ENCODE results near the gene MOCS3. TPM values are rescaled to one million over a fixed set of nuclear protein-coding genes. Genes with fewer than 3 reads are reported as not detected.

Gene MOCS3
- total RNA-seq, 2 experiments from 2014 or later = 7.8 TPM

DNA sequence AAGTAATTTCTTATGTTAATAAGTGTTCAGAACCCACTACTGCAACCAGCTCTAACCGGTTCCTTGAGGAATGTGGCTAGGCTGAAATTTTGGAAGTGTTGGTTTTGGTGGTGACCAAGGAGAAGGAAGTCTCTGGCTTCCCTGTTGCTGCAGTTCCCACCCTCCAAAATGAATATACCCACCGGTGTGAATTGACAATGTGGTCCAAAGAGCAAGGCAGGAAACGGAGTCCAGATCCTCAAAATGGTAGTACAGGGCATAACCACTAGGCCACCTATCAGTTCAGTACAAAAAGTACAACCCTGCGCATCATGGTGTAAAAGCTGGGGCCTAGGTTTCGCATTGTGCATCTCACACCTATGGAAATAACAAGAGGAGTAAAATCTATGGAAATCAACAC is 30.1 kb upstream of the MOCS3 start:
- peak overlapping the region; percentile 87 for H3K4me3 Mint-ChIP-seq
- H3K27ac Mint-ChIP-seq = peak overlapping the region; percentile 38
- no peak for DNase-seq
- H3K9me3 Mint-ChIP-seq = no peaks in the 10 kb centered on the region
- H3K36me3 Mint-ChIP-seq = peaks cover 65% of the 10 kb centered on the region
- peaks cover 57% of the 10 kb centered on the region for H3K4me1 Mint-ChIP-seq
- no peaks in the 10 kb centered on the region for H3K27me3 Mint-ChIP-seq

DNA sequence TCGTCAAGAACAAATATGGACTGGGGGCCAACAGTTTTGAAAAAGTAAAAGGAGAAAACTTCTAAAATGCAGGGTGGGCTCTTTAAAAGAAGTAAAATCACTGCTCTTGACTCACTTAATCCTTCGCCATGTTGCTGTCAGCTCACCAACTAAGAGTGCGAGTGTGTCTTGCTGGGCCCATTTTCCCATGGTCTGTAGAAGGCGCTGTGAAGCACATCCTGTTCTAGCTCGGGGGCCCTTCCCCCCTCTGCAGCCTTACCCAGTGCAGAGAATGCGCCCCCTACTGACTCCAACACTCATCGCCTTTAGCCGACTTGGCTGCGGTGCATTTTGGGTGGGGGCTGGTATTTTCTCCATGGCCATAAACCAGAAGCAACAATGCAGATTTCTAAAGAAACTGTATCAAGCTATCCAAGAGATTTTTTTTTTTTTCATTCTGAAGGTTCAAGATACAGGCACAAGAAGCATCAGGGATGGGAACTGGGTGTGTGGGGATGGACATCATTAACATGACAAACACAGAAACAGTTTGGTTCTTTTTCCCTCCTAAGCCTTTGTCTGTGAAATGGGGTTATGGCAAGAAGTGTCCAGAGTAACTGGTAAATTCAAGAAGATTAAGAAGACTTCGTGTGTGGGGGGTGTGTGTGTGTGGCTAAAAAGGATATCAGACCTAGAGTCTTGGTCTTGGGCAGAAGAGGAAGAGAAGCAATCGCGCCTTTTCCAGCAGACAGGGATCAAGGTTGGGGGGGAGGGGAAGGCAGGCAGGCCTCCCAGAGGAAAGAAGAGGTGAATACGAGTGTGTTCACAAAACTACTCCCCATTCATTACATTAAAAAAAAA is 29.1 kb upstream of the MOCS3 start:
- peaks cover 52% of the 10 kb centered on the region for H3K4me1 Mint-ChIP-seq
- H3K9me3 Mint-ChIP-seq = no peaks in the 10 kb centered on the region
- H3K4me3 Mint-ChIP-seq = peak overlapping the region; percentile 87
- no peaks in the 10 kb centered on the region for H3K27me3 Mint-ChIP-seq
- DNase-seq = peak; percentile 92
- H3K27ac Mint-ChIP-seq = peak overlapping the region; percentile 88
- H3K36me3 Mint-ChIP-seq = peaks cover 61% of the 10 kb centered on the region

DNA sequence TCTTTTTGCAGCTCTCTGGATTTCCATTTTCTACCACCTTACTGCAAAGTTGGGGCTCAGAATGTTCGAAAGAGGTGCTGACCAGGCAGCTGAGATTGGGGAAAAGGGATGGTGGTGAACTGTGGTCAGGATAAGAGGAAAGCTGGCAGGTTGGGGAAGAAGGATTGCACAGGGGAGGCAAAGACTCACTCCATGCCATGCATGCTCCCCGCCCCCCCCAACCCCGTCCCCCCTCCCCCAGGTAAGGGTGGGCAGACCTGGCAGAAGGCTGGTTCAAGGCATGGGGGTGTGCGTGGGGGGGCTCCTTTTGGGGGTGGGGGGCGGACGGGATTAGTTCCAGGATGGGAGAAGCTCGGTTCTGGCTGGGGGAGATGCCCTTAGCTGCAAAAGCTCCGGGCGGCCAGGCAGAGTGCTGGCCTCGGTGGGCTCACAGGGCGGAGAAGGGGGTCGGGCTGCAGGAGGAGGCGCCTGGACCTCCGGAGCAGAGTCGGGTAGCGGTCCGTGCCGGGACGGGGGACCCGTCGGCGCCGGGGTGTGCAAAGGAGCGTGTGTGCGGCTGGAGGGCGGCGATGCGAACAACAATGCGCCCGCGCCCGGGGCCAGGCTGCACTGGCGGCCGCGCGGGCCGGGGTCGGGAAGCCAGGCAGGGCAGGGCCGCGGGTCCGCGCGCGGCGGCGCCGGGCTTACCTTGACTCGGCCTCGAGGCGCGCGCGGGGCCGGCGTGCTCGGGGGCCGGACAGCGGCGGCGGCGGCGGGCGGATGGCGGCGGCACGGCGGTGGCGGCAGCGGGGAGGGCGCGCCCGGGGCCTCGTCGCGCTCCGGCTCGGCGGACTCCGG is 28.3 kb upstream of the MOCS3 start:
- Mint-ChIP-seq H3K9me3 (no peaks in the 10 kb centered on the region), H3K4me1 (peaks cover 45% of the 10 kb centered on the region), H3K27me3 (no peaks in the 10 kb centered on the region), H3K36me3 (peaks cover 55% of the 10 kb centered on the region), H3K4me3 (peak overlapping the region; percentile 87), H3K27ac (peak overlapping the region; percentile 92)
- peak; percentile 42 for DNase-seq

DNA sequence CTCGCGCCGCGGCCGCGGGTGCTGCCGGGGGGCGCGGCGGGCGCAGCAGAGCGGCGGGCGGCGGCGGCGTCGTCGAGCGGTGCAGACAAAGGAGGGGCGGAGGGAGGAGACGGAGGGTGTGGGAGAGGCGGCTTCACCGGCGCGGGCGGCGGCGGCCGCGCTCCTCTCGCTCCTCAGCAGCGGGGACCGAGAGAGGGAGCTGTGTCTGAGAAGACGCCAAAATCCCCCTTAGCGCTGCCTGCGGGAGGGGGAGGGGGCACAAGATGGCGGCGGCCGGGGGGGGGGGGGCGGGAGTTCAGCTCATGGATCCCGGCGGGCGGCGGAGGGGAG is 27.7 kb upstream of the MOCS3 start:
- H3K27me3 Mint-ChIP-seq = no peaks in the 10 kb centered on the region
- peak overlapping the region; percentile 95 for H3K27ac Mint-ChIP-seq
- peak overlapping the region; percentile 85 for H3K4me3 Mint-ChIP-seq
- H3K36me3 Mint-ChIP-seq = peaks cover 49% of the 10 kb centered on the region
- no peak for DNase-seq
- no peaks in the 10 kb centered on the region for H3K9me3 Mint-ChIP-seq
- H3K4me1 Mint-ChIP-seq = peaks cover 41% of the 10 kb centered on the region

DNA sequence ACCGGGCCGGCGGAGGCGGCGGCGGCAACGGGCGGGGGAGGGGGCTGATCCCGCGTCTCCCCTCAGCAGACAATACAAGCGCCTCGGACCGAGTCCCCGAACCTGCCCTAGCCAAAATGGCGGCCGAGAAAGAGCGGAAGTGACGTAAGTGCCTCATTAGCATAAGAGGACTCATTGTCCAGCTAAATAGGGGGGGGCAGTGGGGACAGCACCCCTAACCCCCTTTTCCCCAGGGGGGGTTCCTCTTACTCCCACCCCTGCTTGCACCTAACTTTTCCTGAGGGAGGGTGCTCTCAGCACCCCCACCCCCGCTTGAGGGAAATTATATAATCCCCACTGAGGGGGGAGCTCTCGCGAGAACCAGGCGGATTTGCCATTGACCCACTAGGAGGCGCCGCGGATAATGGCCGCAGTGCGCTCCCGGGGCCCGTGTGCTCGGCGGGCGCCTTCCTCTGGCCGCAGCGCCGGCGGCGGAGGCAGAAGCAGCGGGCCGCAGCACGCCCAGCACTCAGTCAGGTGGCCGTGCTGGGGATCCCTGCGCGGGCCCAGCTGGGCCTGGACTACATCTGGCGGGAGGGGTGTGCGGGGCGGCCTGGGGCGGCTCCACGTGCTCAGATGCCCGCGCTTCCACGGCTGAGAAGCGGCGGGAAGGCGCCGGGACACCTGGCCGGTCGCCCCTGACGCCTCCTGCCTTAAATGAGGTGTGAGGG is 27.2 kb upstream of the MOCS3 start, which contains the start of gene ADNP:
TSS of gene ADNP (minus strand) at position 132 of the 710 bp plus-strand sequence. CDS start 27,441 bp downstream, outside the sequence.
- peak; percentile 87 for DNase-seq

DNA sequence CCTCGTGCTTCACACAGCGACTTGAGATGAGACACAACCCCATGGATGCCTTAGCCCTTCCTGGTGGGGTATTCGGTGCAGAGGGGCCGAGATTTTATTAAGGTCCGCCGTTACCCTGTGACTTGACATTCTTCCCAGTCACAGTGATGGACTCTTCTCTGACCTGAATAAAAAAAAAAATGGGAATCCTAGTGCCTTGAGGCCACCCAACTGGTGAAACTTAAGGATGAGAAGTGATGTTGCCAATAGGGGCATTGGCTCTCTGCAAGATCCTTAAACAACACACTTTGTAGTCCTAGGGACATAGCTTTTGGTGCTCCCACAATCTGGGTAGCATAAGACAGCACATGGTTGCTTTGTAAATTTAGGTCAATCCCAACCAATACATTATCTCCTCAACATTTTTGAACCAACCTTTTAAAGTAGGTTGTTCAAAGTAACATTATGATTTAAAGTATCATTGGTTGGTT is 26.6 kb upstream of the MOCS3 start:
- H3K36me3 Mint-ChIP-seq = peaks cover 46% of the 10 kb centered on the region
- H3K4me3 Mint-ChIP-seq = peak overlapping the region; percentile 80
- peak overlapping the region; percentile 96 for H3K27ac Mint-ChIP-seq
- no peaks in the 10 kb centered on the region for H3K9me3 Mint-ChIP-seq
- no peaks in the 10 kb centered on the region for H3K27me3 Mint-ChIP-seq
- DNase-seq = no peak
- H3K4me1 Mint-ChIP-seq = peaks cover 35% of the 10 kb centered on the region

More for the DNA sequence above, 27.2 kb upstream of the MOCS3 start, which contains the start of gene ADNP:
- peak within 1 kb of the TSS; percentile 87 for H3K4me3 Mint-ChIP-seq
- H3K36me3 Mint-ChIP-seq = peaks cover 47% of the 10 kb centered on the region
- H3K27ac Mint-ChIP-seq = peak within 1 kb of the TSS; percentile 96
- no peaks in the 10 kb centered on the region for H3K27me3 Mint-ChIP-seq
- H3K4me1 Mint-ChIP-seq = peaks cover 39% of the 10 kb centered on the region
- H3K9me3 Mint-ChIP-seq = no peaks in the 10 kb centered on the region

DNA sequence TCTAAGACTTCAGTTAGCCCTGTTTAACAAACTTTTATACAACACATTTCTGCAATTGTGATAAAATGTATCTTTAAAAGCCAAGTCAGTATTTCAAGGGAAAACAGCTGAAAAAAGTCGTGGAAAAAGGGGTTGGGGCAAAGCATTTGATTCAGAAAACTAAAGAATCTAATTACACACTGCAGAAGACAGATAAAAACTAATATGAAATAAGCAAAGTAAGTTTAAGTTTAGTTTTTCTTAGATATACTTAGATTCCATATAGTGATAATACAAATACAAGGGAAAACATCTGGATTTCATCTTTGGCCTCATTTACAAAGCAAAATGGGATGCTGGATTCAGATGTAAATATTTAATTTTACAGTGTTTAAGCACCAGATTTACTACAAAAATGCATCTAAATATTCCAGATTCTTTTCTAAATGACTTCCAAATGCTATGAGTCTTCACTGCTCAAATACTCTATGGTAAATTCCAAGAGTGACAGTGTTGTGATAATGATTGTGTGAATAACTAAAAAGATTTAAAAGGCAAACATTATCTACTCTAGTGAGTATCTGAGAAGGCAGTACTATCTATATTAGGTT is 25.8 kb upstream of the MOCS3 start:
- Mint-ChIP-seq H3K27me3 (no peaks in the 10 kb centered on the region), H3K4me3 (peak overlapping the region; percentile 25), H3K27ac (peak overlapping the region; percentile 96), H3K4me1 (peaks cover 28% of the 10 kb centered on the region), H3K36me3 (peaks cover 39% of the 10 kb centered on the region), H3K9me3 (no peaks in the 10 kb centered on the region)
- no peak for DNase-seq

DNA sequence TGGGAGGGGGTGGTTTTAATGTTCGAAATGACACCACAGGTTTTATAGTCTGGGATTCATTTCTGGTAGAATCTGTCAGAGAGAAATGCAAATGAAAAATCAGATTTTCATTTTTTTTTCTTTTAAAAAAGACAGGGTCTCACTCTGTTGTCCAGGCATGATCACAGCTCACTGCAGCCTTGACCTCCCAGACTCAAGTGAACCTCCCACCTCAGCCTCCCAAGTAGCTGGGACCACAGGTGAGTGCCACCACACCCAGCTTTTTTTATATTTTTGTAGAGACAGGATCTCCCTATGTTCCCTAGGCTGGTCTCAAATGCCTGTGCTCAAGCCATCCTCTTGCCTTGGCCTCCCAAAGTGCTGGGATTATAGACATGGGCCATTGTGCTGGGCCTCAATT is 25.0 kb upstream of the MOCS3 start:
- DNase-seq = no peak
- peaks cover 22% of the 10 kb centered on the region for H3K4me1 Mint-ChIP-seq
- H3K36me3 Mint-ChIP-seq = peaks cover 35% of the 10 kb centered on the region
- H3K4me3 Mint-ChIP-seq = no peak overlapping the region
- H3K9me3 Mint-ChIP-seq = no peaks in the 10 kb centered on the region
- no peak overlapping the region for H3K27ac Mint-ChIP-seq
- H3K27me3 Mint-ChIP-seq = no peaks in the 10 kb centered on the region

DNA sequence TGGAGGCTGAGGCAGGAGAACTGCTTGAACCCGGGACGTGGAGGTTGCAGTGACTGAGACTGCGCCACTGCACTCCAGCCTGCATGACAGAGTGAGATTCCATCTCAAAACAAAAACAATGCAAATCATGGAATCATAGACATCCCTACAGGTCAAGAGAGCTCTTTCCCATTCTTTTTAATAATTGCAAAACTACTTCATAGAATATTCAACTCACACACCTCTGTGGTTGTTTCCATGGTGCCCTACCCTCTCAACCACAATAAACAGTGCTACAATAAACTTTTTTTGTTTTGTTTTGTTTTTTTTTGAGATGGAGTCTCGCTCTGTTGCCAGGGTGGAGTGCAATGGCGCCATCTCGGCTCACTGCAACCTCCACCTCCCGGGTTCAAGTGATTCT is 15.5 kb upstream of the MOCS3 start:
- no peak overlapping the region for H3K4me3 Mint-ChIP-seq
- no peak for DNase-seq

DNA sequence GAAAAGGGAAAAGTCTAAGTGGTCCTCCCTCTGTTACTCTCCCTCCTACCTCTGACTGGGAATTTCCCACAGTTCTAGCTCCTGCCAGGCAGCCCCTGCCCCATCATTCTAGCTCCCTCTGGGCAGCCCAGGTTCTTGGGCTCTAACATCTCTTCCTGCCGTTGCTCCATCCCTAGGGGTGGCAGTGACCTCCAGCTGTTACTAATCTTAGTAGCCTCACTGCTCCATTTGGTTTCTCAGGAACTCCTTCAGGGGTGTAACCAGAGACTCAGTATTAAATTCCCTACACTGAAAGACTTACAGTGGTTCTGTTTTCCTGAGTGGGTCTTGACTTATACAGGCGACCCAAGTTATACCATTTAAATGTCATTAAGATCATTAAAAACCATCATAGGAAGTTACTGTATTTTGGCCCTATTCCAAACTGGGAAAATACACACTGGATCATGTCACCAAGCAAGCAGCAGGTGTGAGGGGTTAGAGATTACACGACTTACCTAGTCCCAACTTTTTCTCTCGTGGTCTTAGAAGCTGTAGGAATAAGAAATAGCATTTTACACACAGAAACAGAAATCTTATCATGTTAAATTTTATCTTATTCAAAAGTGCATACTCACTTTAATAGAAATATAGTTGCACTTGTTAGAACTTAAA is 10.4 kb upstream of the MOCS3 start:
- Mint-ChIP-seq H3K27ac (no peak overlapping the region), H3K4me1 (peaks cover 7% of the 10 kb centered on the region), H3K4me3 (no peak overlapping the region), H3K36me3 (peaks cover 17% of the 10 kb centered on the region), H3K27me3 (no peaks in the 10 kb centered on the region), H3K9me3 (no peaks in the 10 kb centered on the region)
- DNase-seq = no peak

More for the DNA sequence above, 15.5 kb upstream of the MOCS3 start:
- H3K4me1 Mint-ChIP-seq = no peaks in the 10 kb centered on the region
- H3K36me3 Mint-ChIP-seq = peaks cover 19% of the 10 kb centered on the region
- H3K9me3 Mint-ChIP-seq = no peaks in the 10 kb centered on the region
- no peak overlapping the region for H3K27ac Mint-ChIP-seq
- no peaks in the 10 kb centered on the region for H3K27me3 Mint-ChIP-seq

DNA sequence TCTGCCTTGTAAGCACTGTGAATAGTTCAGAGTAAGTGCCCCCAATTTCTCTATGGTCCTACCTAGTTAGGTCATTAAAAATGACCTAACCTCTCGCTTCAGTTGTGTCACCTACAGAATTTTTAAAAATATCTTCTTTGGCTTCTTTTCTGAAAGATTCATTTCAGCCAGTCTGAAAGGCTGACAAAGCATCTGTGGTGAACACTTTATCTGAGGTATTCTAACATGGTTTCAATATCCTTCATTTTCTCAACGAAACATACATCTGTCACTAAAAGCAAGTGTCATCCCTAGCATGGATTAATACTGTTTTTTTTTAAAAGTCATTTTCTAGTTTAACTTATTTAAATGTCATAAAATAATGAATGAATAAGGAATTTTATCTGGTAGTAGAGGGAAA is 5.4 kb upstream of the MOCS3 start:
- Mint-ChIP-seq H3K4me3 (no peak overlapping the region), H3K9me3 (no peaks in the 10 kb centered on the region), H3K4me1 (peaks cover 34% of the 10 kb centered on the region), H3K27ac (no peak overlapping the region), H3K27me3 (no peaks in the 10 kb centered on the region), H3K36me3 (peaks cover 18% of the 10 kb centered on the region)
- DNase-seq = no peak

DNA sequence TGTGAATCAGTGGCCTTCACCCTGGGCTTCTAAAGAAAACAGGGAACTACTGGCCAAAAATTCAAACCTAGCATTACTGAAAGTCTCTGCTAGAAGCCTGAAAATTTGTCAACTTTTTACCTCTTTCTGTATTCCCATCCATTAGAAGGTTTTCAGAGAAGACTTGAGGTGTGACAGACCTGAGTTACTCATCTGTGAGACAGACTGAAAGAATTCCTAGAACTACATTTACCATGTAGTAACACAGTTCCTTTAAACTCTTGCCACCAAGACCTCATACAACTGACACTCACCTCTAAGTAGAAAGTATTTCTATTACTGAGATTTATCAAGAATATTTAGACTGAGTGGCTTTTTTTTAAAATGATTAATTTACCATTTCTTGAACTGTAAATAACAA is 4.8 kb upstream of the MOCS3 start:
- Mint-ChIP-seq H3K4me1 (peaks cover 34% of the 10 kb centered on the region), H3K4me3 (no peak overlapping the region), H3K27ac (no peak overlapping the region), H3K9me3 (no peaks in the 10 kb centered on the region), H3K27me3 (no peaks in the 10 kb centered on the region), H3K36me3 (peaks cover 17% of the 10 kb centered on the region)
- no peak for DNase-seq

DNA sequence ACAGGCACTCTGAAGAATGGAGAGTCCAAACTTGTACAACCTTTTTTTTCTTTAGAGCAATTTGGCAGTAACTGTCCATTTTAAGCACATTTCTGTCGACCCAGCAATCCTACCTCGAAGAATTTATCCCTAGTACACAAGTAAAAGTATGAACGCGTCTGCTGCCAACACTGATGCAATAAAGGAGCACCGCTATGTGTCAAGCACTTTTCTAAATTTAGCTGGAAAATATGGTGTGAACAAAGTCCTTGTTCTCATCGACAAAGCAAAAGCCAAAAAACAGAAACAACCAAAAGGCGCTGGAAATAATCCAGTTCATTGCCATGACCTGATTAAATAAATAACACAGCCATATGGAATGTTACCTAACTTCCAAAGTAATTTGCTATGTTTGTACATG is 1.3 kb upstream of the MOCS3 start:
- H3K27me3 Mint-ChIP-seq = no peaks in the 10 kb centered on the region
- H3K4me3 Mint-ChIP-seq = peak overlapping the region; percentile 94
- peaks cover 48% of the 10 kb centered on the region for H3K4me1 Mint-ChIP-seq
- H3K27ac Mint-ChIP-seq = peak overlapping the region; percentile 98
- no peaks in the 10 kb centered on the region for H3K9me3 Mint-ChIP-seq
- no peak for DNase-seq
- H3K36me3 Mint-ChIP-seq = peaks cover 28% of the 10 kb centered on the region
